K562 (cell line): ENCODE data around the gene KLK10. TPM values are rescaled to one million over a fixed set of nuclear protein-coding genes. Genes with fewer than 3 reads are reported as not detected.

Source experiments
- ATAC-seq: fragments of 200-7000 bp; cut with Tn5 transposase; 3 replicates; pipeline ENCODE4 v1.9.1; 2020; ENCODE audit warnings: moderate library complexity
- BruUV-seq: library from RNA; stranded (reverse); fragments of 400-500 nt; replicated peaks from 2 replicates; lab custom pipeline; 2021; lab: Mats Ljungman, UMichigan
- CTCF ChIA-PET: fragments of 300-600 bp; formaldehyde crosslinking; extraction: SDS; loops from one replicate; lab custom pipeline; 2021; ENCODE audit warnings: low intra/inter-chr PET ratio; lab: Yijun Ruan, JAX
- POLR2A ChIA-PET: fragments of 300-600, 350-650 bp; sonication (Branson Sonifier 250); formaldehyde crosslinking; extraction: SDS; loops from one replicate; lab custom pipeline; 2021; ENCODE audit warnings: antibody characterized with exemption, inconsistent platforms; lab: Yijun Ruan, JAX
- DNase-seq, 4 experiments: peaks; one replicate each; pipeline versions ENCODE4 v3.0.0 to v3.0.0-alpha.2; 2011 to 2018; ENCODE audit warnings: low spot score in 3 of 4, mixed read lengths in 3 of 4; ENCODE audit errors: extremely low read depth in 1 of 4
- FAIRE-seq: peaks from 2 replicates; lab custom pipeline; 2011; peaks lifted over from hg19 to GRCh38; lab: Jason Lieb, UNC
- H2AFZ ChIP-seq: 2 replicates; pipeline ENCODE4 v1.6.0; 2011; ENCODE audit warnings: low read depth, low read length, control low read depth, inconsistent platforms
- H3K27ac ChIP-seq: fragments of 200-600 bp; 3 replicates; pipeline ENCODE4 v1.8.0; 2011; ENCODE audit warnings: low read depth, mild to moderate bottlenecking, control low read depth, inconsistent platforms, low read length, moderate library complexity, mixed read lengths; ENCODE audit errors: extremely low read depth
- H3K27me3 ChIP-seq, 2 experiments: fragments of 300-600 bp in 1 of 2; 2 replicates in 1 of 2; 3 replicates in 1 of 2; pipeline versions ENCODE4 v1.6.0 to v1.8.0; 2011; ENCODE audit warnings: inconsistent platforms in 2 of 2, low read length in 2 of 2, mild to moderate bottlenecking in 1 of 2, mixed read lengths in 1 of 2, moderate library complexity in 1 of 2; ENCODE audit not compliant: control insufficient read depth in 2 of 2, insufficient read depth in 2 of 2
- H3K36me3 ChIP-seq: fragments of 300-600 bp; 3 replicates; pipeline ENCODE4 v1.8.0; 2011; ENCODE audit warnings: mild to moderate bottlenecking, low read length, inconsistent platforms; ENCODE audit not compliant: control insufficient read depth, insufficient read depth
- H3K4me1 ChIP-seq, 2 experiments: fragments of 200-600 bp in 1 of 2; replicated peaks in 1 of 2; 2 replicates in 1 of 2; 3 replicates in 1 of 2; pipeline versions ENCODE4 v1.5.1 to v1.8.0; 2011; ENCODE audit warnings: inconsistent platforms in 2 of 2, low read length in 2 of 2, mild to moderate bottlenecking in 1 of 2, mixed read lengths in 1 of 2, moderate library complexity in 1 of 2; ENCODE audit not compliant: control insufficient read depth in 2 of 2, insufficient read depth in 2 of 2
- H3K4me2 ChIP-seq: 2 replicates; pipeline ENCODE4 v1.6.1; 2011; ENCODE audit warnings: low read length, control low read depth, inconsistent platforms, mixed read lengths; ENCODE audit not compliant: insufficient read depth
- H3K4me3 ChIP-seq: fragments of 200-600 bp; sonication (generic), shearing (Covaris generic); 2 replicates; pipeline ENCODE4 v1.5.1; 2016; ENCODE audit warnings: control low read depth, inconsistent platforms
- H3K79me2 ChIP-seq: fragments of 200-600 bp; 3 replicates; pipeline ENCODE4 v1.8.0; 2011; ENCODE audit warnings: low read length, inconsistent platforms; ENCODE audit not compliant: control insufficient read depth, insufficient read depth
- H3K9ac ChIP-seq, 2 experiments: 2 replicates each; pipeline versions ENCODE4 v1.6.0 to v1.6.1; 2011; ENCODE audit warnings: low read depth in 2 of 2, low read length in 2 of 2, control low read depth in 1 of 2, inconsistent platforms in 1 of 2, mild to moderate bottlenecking in 1 of 2, mixed read lengths in 1 of 2; ENCODE audit not compliant: insufficient read depth in 1 of 2
- H3K9me1 ChIP-seq: one replicate; pipeline ENCODE4 v1.6.0; 2011; ENCODE audit warnings: inconsistent platforms, mild to moderate bottlenecking, low read length, moderate library complexity; ENCODE audit not compliant: control insufficient read depth, insufficient read depth
- H3K9me3 ChIP-seq: replicated peaks from 2 replicates; pipeline ENCODE4 v1.5.1; 2011; ENCODE audit warnings: low read depth, low read length, inconsistent platforms; ENCODE audit not compliant: control insufficient read depth, insufficient read depth
- H4K20me1 ChIP-seq: replicated peaks from 2 replicates; pipeline ENCODE4 v1.6.1; 2011; ENCODE audit warnings: low read length, inconsistent platforms, mixed read lengths; ENCODE audit not compliant: control insufficient read depth, insufficient read depth
- MCM7 ChIP-seq, 2 experiments: fragments of 450-650 bp; IDR thresholded peaks; 2 replicates each; pipeline ENCODE4 v1.6.1; 2016 to 2018
- SMAD2 ChIP-seq: fragments of 150-350 bp; IDR thresholded peaks from 2 replicates; pipeline ENCODE4 v1.6.1; 2014; ENCODE audit warnings: low read depth, mild to moderate bottlenecking, low read length
- ZNF184 ChIP-seq: sonication (generic); formaldehyde crosslinking; IDR thresholded peaks from 2 replicates; pipeline ENCODE4 v1.5.0; 2020; ENCODE audit warnings: missing genetic modification reagents
- WGBS: fragments of 100-300 bp; shearing (Covaris generic); methylation state at CpG from one replicate; pipeline ENCODE4 v1.1.6; 2016; ENCODE audit warnings: low coverage, mixed read lengths; ENCODE audit not compliant: insufficient coverage; ENCODE audit errors: missing lambda C conversion rate; 5-methylcytosine and 5-hydroxymethylcytosine counted together
- in situ Hi-C: fragments of 300-500 bp; cut with MboI; formaldehyde crosslinking; loops from 4 replicates; pipeline ENCODE4 v1.15.0; 2018; ENCODE audit warnings: inconsistent platforms, mixed read lengths
- intact Hi-C: fragments of 100-400 bp; cut with micrococcal nuclease; formaldehyde crosslinking; loops from 2 replicates; pipeline ENCODE4 v1.14.2; 2022
- polyA plus RNA-seq, 8 experiments: library from polyadenylated mRNA; depleted of rRNA in 4 of 8; stranded (reverse) in 5 of 8; unstranded in 3 of 8; fragments of >200 nt; fragmentation: Nextera tagmentation in 2 of 8; fragmentation: Illumina TruSeq in 1 of 8; extraction: Ambion mirVana in 2 of 8; extraction: Trizol in 1 of 8; gene quantifications; 2 replicates each; pipeline versions ENCODE4 v1.2.1 to v1.2.3, GENCODE V29; 2011 to 2014; ENCODE audit warnings: inconsistent platforms in 1 of 8, missing spikeins in 1 of 8
- total RNA-seq, 7 experiments: library from RNA; depleted of rRNA in 6 of 7; stranded (reverse); fragments of >200 nt in 6 of 7; fragmentation: Illumina TruSeq in 2 of 7; extraction: Trizol in 2 of 7; gene quantifications; 2 replicates each; pipeline versions ENCODE4 v1.2.1 to v1.2.3, GENCODE V29; 2011 to 2021; ENCODE audit warnings: low replicate concordance in 1 of 7
- TF ChIP-seq, protein P1 (sequence below): fragments of 250-450 bp; sonication (Bioruptor Pico); IDR thresholded peaks from 2 replicates; pipeline ENCODE4 v1.8.0; 2021; ENCODE audit warnings: mild to moderate bottlenecking, moderate library complexity
- TF ChIP-seq, protein P2 (sequence below): fragments of 450-650 bp; IDR thresholded peaks from one replicate; pipeline ENCODE4 v1.6.1; 2018; ENCODE audit warnings: mild to moderate bottlenecking, moderate library complexity; ENCODE audit not compliant: partially characterized antibody

Gene KLK10
- total and polyA plus RNA-seq, 9 of the 15 experiments (the other 6 are each of a cell fraction or from before 2014, with no cell fraction given): 0.11 TPM; not detected in 8

DNA sequence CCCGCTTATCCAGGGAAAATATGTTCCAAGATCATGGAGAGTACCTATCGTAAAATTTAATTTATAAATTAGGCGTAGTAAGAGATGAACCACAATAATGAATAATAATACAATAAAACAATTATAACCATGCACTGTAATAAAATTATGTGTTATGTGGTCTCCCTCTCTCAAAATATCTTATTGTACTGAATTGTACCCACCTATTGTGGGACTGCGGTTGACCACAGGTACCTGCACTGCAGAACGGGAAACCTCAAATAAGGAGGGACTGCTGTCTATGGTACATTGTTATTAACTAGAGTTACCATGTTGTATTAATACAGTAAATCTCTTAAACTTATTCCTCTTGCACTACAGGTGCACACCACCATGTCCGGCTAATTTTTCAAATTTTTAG lies 20.6 kb upstream of the KLK10 start:
- no peak overlapping the region for H3K4me3 ChIP-seq
- intact Hi-C loops: no loop called here
- H3K79me2 ChIP-seq: no peaks in the 10 kb centered on the region
- no peaks in the 10 kb centered on the region for H3K36me3 ChIP-seq
- no peaks in the 10 kb centered on the region for H3K9me3 ChIP-seq
- ATAC-seq (no peak), DNase-seq (no peak), FAIRE-seq (no peak)
- no peak overlapping the region for H3K27ac ChIP-seq
- 10% methylated on average over 6 of the region's 6 CpGs for WGBS
- peaks cover 4 to 11% of the 10 kb centered on the region in 2 experiments; a peak in 4 of 5 replicates for H3K27me3 ChIP-seq
- in situ Hi-C loops: no loop called here
- H4K20me1 ChIP-seq: no peaks in the 10 kb centered on the region
- BruUV-seq: no TSS peak
- H3K9me1 ChIP-seq: no peaks in the 10 kb centered on the region
- TF ChIP-seq, protein P1, sequence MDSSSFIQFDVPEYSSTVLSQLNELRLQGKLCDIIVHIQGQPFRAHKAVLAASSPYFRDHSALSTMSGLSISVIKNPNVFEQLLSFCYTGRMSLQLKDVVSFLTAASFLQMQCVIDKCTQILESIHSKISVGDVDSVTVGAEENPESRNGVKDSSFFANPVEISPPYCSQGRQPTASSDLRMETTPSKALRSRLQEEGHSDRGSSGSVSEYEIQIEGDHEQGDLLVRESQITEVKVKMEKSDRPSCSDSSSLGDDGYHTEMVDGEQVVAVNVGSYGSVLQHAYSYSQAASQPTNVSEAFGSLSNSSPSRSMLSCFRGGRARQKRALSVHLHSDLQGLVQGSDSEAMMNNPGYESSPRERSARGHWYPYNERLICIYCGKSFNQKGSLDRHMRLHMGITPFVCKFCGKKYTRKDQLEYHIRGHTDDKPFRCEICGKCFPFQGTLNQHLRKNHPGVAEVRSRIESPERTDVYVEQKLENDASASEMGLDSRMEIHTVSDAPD: no peak
- TF ChIP-seq ZNF184: no peak
- TF ChIP-seq, protein P2, sequence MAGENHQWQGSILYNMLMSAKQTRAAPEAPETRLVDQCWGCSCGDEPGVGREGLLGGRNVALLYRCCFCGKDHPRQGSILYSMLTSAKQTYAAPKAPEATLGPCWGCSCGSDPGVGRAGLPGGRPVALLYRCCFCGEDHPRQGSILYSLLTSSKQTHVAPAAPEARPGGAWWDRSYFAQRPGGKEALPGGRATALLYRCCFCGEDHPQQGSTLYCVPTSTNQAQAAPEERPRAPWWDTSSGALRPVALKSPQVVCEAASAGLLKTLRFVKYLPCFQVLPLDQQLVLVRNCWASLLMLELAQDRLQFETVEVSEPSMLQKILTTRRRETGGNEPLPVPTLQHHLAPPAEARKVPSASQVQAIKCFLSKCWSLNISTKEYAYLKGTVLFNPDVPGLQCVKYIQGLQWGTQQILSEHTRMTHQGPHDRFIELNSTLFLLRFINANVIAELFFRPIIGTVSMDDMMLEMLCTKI: no peak
- TF ChIP-seq MCM7 (IDR thresholded peaks at IDR 0.05): no peak
- no peak for TF ChIP-seq SMAD2
- H3K4me2 ChIP-seq: no peak overlapping the region
- H3K9ac ChIP-seq: no peak overlapping the region
- CTCF ChIA-PET: no interaction called here
- H2AFZ ChIP-seq: no peak overlapping the region
- POLR2A ChIA-PET: no interaction called here
- H3K4me1 ChIP-seq: no peaks in the 10 kb centered on the region; a peak in 1 of 5 replicates
